Measurements from ENCODE around the gene ZNF292.

The ZNF292 gene

DNA sequence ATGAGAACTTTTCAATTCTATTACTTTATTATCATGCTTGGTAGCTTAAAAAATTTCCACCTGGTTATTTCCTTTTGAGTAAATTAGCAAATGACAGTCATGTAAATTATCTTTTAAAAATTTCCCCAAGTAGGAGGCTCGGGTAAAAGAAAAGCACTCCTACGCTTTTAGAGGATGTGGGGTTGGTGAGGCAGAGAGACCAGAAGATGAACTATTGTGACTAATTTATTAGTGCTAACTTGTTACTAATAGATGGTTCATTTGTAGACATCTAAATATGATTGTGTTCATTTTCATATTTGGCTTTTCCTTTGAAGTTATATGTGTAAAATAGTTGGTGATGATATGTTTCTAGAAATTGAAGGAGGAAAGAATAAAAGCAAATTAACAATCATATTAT, 27.0 kb downstream of the ZNF292 start:
- no peak overlapping the region for H3K9ac ChIP-seq
- H3K4me1 ChIP-seq (ENCODE audit: low read depth, poor library complexity, severe bottlenecking): no peaks in the 10 kb centered on the region
- peaks cover 43% of the 10 kb centered on the region; the same call in 1 of the 2 replicates for H3K79me2 ChIP-seq (ENCODE audit: insufficient read depth, low read depth)
- H2AFZ ChIP-seq (ENCODE audit: low read depth): no peak overlapping the region
- TF ChIP-seq, protein P1, sequence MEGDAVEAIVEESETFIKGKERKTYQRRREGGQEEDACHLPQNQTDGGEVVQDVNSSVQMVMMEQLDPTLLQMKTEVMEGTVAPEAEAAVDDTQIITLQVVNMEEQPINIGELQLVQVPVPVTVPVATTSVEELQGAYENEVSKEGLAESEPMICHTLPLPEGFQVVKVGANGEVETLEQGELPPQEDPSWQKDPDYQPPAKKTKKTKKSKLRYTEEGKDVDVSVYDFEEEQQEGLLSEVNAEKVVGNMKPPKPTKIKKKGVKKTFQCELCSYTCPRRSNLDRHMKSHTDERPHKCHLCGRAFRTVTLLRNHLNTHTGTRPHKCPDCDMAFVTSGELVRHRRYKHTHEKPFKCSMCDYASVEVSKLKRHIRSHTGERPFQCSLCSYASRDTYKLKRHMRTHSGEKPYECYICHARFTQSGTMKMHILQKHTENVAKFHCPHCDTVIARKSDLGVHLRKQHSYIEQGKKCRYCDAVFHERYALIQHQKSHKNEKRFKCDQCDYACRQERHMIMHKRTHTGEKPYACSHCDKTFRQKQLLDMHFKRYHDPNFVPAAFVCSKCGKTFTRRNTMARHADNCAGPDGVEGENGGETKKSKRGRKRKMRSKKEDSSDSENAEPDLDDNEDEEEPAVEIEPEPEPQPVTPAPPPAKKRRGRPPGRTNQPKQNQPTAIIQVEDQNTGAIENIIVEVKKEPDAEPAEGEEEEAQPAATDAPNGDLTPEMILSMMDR (conservative IDR thresholded peaks at IDR 0.05; ENCODE audit: low read depth, low read length): no peak
- no peak overlapping the region for H3K4me2 ChIP-seq
- no peak overlapping the region for H3K27ac ChIP-seq
- no peak overlapping the region for H3K4me3 ChIP-seq (IDR thresholded peaks at IDR 0.05; ENCODE audit: insufficient read depth, low read depth, low read length)
- no peaks in the 10 kb centered on the region for H3K27me3 ChIP-seq (ENCODE audit: insufficient read depth, low read depth)
- H4K20me1 ChIP-seq (ENCODE audit: insufficient read depth): no peaks in the 10 kb centered on the region
- H3K36me3 ChIP-seq (ENCODE audit: insufficient read depth): no peaks in the 10 kb centered on the region

GRCh38 chr6:87182940-87183339, 27.6 kb downstream of the ZNF292 start:
- H3K36me3 ChIP-seq (ENCODE audit: insufficient read depth): no peaks in the 10 kb centered on the region
- H4K20me1 ChIP-seq (ENCODE audit: insufficient read depth): no peaks in the 10 kb centered on the region
- H3K4me2 ChIP-seq: no peak overlapping the region
- H3K4me3 ChIP-seq (IDR thresholded peaks at IDR 0.05; ENCODE audit: insufficient read depth, low read depth, low read length): no peak overlapping the region
- no peak overlapping the region for H3K9ac ChIP-seq
- H2AFZ ChIP-seq (ENCODE audit: low read depth): no peak overlapping the region
- H3K27ac ChIP-seq: no peak overlapping the region
- H3K79me2 ChIP-seq (ENCODE audit: insufficient read depth, low read depth): peaks cover 37% of the 10 kb centered on the region; the same call in 1 of the 2 replicates
- TF ChIP-seq, protein P1 (conservative IDR thresholded peaks at IDR 0.05; ENCODE audit: low read depth, low read length): no peak
- H3K27me3 ChIP-seq (ENCODE audit: insufficient read depth, low read depth): no peaks in the 10 kb centered on the region
- H3K4me1 ChIP-seq (ENCODE audit: low read depth, poor library complexity, severe bottlenecking): no peaks in the 10 kb centered on the region

DNA sequence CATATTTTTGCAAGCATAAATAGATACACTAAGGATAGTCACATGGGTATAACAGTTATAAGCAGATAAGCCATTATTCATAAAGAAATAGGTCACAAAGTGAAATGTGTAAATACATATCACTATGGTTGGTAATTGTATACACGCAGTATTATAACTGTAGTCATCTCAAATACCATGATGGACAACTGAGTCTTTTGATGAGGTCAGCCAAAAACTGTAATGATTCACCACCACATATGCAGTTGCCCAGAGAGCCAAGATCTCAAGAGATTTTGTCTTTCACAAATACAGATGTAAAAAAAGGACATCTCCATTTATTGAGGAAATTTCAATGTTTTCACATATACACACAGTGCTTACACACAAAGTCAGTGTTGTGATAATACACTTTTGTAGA, 28.3 kb downstream of the ZNF292 start:
- H3K27ac ChIP-seq: no peak overlapping the region
- H3K9ac ChIP-seq: no peak overlapping the region
- peaks cover 30% of the 10 kb centered on the region; the same call in 1 of the 2 replicates for H3K79me2 ChIP-seq (ENCODE audit: insufficient read depth, low read depth)
- H3K4me1 ChIP-seq (ENCODE audit: low read depth, poor library complexity, severe bottlenecking): no peaks in the 10 kb centered on the region
- no peaks in the 10 kb centered on the region for H3K27me3 ChIP-seq (ENCODE audit: insufficient read depth, low read depth)
- TF ChIP-seq, protein P1 (conservative IDR thresholded peaks at IDR 0.05; ENCODE audit: low read depth, low read length): no peak
- H3K4me3 ChIP-seq (IDR thresholded peaks at IDR 0.05; ENCODE audit: insufficient read depth, low read depth, low read length): no peak overlapping the region
- no peaks in the 10 kb centered on the region for H4K20me1 ChIP-seq (ENCODE audit: insufficient read depth)
- no peak overlapping the region for H3K4me2 ChIP-seq
- H2AFZ ChIP-seq (ENCODE audit: low read depth): no peak overlapping the region
- H3K36me3 ChIP-seq (ENCODE audit: insufficient read depth): no peaks in the 10 kb centered on the region

DNA sequence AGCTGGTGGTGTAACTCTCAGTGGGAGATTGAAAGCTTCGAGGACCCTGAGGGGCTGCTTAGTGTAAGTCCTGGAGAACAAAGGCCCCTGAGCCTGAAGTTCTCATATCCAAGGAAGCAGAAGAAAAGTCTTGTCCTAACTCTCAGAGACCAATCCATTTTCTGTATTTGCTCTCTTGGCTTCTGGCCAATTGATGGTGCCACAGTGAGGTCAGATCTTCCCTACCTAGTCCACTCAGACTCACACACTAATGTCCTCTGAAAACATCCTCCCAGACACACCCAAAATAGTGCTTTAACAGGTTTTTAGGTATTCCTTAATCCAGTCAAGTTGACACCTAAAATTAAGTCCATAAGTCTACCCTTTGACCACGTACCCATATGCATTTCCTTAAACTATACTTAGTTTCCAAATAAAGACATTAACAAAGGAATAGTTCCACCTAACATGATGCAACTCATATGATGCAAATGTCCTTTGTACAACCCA, 29.4 kb downstream of the ZNF292 start:
- H3K4me1 ChIP-seq (ENCODE audit: low read depth, poor library complexity, severe bottlenecking): no peaks in the 10 kb centered on the region
- TF ChIP-seq, protein P1 (conservative IDR thresholded peaks at IDR 0.05; ENCODE audit: low read depth, low read length): no peak

More for the DNA sequence above, 29.4 kb downstream of the ZNF292 start:
- no peak overlapping the region for H3K4me3 ChIP-seq (IDR thresholded peaks at IDR 0.05; ENCODE audit: insufficient read depth, low read depth, low read length)
- no peak overlapping the region for H3K4me2 ChIP-seq
- H2AFZ ChIP-seq (ENCODE audit: low read depth): no peak overlapping the region
- no peaks in the 10 kb centered on the region for H3K27me3 ChIP-seq (ENCODE audit: insufficient read depth, low read depth)
- H3K27ac ChIP-seq: no peak overlapping the region
- no peaks in the 10 kb centered on the region for H3K36me3 ChIP-seq (ENCODE audit: insufficient read depth)
- no peak overlapping the region for H3K9ac ChIP-seq
- peaks cover 33% of the 10 kb centered on the region; the same call in 1 of the 2 replicates for H3K79me2 ChIP-seq (ENCODE audit: insufficient read depth, low read depth)
- no peaks in the 10 kb centered on the region for H4K20me1 ChIP-seq (ENCODE audit: insufficient read depth)

All from KMS-11 (cell line).